Brain microvascular endothelial cell (primary cell): ENCODE data around the gene PRR27.

ENCODE experiments used
- DNase-seq: peaks from one replicate; pipeline ENCODE4 v3.0.0-alpha.2; 2020
- H3K27ac ChIP-seq: fragments of 250-450 bp; sonication (Bioruptor Pico); 2 replicates; pipeline ENCODE4 v1.5.1; 2020; ENCODE audit warnings: mild to moderate bottlenecking, moderate library complexity
- H3K27me3 ChIP-seq: fragments of 250-450 bp; sonication (Bioruptor Pico); replicated peaks from 2 replicates; pipeline ENCODE4 v1.5.1; 2020; ENCODE audit warnings: mild to moderate bottlenecking
- H3K36me3 ChIP-seq: fragments of 250-450 bp; sonication (Bioruptor Pico); replicated peaks from 2 replicates; pipeline ENCODE4 v1.5.1; 2020; ENCODE audit warnings: mild to moderate bottlenecking
- H3K4me3 ChIP-seq: 2 replicates; pipeline ENCODE4 v1.5.1; 2011; ENCODE audit warnings: low read depth, mild to moderate bottlenecking, control low read depth, low read length, moderate library complexity
- in situ Hi-C: cut with HindIII; loops from 2 replicates; pipeline ENCODE4 v1.10.0; 2017; ENCODE audit warnings: low sequenced_read_pairs, low pct_ligation_motif_present
- TF ChIP-seq, protein P1 (sequence below): IDR thresholded peaks from 2 replicates; pipeline ENCODE4 v1.5.1; 2011; ENCODE audit warnings: low read depth, mild to moderate bottlenecking, moderate library complexity, low read length, control low read depth, inconsistent platforms; ENCODE audit errors: missing control alignments

The PRR27 gene

DNA sequence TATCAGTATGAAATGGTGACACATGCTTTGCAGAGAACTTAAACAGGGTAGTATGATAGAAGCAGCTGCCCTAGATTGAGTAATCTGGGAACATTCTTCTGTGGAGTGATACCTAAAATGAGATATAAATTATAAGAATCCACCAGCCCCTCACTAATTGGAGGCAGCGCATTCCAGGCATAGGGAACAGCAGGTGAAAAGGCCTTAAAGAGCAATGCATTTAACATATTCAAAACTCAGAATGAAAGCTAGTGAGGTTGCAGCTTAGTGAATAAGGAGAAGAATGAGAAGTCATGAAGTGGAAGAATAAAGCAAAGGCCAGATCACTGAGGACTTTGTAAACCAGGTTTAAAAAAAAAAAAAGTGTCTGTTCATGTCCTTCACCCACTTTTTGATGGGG lies 36.5 kb downstream of the PRR27 start:
- in situ Hi-C loops, result no loop called here
- Histone ChIP-seq H3K4me3 (no peak overlapping the region), H3K27ac (no peak overlapping the region), H3K27me3 (no peaks in the 10 kb centered on the region), H3K36me3 (no peaks in the 10 kb centered on the region)
- DNase-seq, result no peak
- TF ChIP-seq, protein P1, sequence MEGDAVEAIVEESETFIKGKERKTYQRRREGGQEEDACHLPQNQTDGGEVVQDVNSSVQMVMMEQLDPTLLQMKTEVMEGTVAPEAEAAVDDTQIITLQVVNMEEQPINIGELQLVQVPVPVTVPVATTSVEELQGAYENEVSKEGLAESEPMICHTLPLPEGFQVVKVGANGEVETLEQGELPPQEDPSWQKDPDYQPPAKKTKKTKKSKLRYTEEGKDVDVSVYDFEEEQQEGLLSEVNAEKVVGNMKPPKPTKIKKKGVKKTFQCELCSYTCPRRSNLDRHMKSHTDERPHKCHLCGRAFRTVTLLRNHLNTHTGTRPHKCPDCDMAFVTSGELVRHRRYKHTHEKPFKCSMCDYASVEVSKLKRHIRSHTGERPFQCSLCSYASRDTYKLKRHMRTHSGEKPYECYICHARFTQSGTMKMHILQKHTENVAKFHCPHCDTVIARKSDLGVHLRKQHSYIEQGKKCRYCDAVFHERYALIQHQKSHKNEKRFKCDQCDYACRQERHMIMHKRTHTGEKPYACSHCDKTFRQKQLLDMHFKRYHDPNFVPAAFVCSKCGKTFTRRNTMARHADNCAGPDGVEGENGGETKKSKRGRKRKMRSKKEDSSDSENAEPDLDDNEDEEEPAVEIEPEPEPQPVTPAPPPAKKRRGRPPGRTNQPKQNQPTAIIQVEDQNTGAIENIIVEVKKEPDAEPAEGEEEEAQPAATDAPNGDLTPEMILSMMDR, result no peak

DNA sequence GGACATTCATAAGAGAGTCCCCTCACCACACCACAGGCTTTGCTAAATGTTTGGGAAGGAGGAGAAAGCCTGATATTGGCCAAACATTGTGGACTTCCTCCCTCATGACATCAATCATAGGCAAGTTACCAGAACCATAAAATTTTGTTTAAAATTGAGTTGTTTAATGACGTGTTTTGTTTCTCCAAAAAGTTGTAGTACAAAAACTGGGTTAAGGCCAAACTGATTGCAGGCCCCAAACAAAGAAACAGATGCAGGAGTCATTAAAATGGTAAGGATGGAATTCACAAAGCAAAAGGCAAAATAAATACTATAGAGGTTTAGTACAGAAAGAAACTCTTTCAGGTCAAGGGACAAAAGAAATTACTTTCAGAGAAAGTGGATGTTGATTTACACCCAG lies 37.6 kb downstream of the PRR27 start:
- no peak overlapping the region for H3K27ac ChIP-seq
- in situ Hi-C loops, result no loop called here
- TF ChIP-seq, protein P1, result no peak

DNA sequence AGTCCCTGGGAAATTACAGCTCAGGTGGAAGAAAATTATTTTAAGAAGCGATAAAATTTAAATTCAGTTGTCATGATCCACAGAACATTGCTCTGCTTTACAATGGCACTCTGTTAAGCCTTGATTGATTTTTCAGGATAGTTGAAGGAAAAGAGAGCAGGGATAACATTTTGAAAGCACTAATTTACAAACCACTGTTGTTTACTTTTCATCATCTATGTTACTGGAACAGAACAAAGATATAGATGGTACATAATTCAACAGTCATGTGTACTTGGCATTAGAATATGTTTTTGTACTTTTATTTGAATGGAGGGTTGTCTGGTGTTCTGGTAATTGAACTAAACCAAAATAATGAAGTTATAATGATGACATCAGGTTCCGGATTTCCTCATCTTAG lies 38.9 kb downstream of the PRR27 start:
- no peak overlapping the region for H3K27ac ChIP-seq
- no peak overlapping the region for H3K4me3 ChIP-seq
- no peak for DNase-seq
- H3K27me3 ChIP-seq, result no peaks in the 10 kb centered on the region
- H3K36me3 ChIP-seq, result no peaks in the 10 kb centered on the region
- TF ChIP-seq, protein P1, result no peak
- in situ Hi-C loops, result no loop called here

More for the DNA sequence above, 37.6 kb downstream of the PRR27 start:
- H3K4me3 ChIP-seq, result no peak overlapping the region
- no peak for DNase-seq
- H3K36me3 ChIP-seq, result no peaks in the 10 kb centered on the region
- H3K27me3 ChIP-seq, result no peaks in the 10 kb centered on the region

DNA sequence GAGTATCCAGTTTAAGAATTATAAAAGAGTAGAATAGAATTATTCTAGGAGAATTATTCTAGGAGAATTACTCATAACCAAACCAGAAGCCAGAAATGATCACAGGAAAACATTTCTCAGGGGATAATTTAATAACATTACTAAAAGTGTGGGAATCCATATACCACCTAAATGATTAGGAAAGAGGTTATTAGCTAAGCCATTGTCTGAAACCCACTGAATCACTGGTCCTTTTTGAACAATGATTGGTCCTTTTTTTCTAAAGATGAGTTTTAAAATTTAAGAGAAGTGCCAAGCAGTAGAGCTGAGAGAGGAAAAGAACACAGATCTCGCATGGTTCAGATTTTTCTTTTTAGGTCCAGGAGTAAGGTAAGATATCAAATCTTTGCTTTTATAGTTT lies 41.4 kb downstream of the PRR27 start, which contains the start of gene ODAM:
TSS of gene ODAM (plus strand) at position 301 of the 400 bp plus-strand sequence. CDS start 819 bp downstream, outside the sequence.
- TF ChIP-seq, protein P1, result no peak
- in situ Hi-C loops, result no loop called here
- no peak within 1 kb of the TSS for H3K27ac ChIP-seq
- no peak for DNase-seq
- no peaks in the 10 kb centered on the region for H3K36me3 ChIP-seq
- no peak within 1 kb of the TSS for H3K4me3 ChIP-seq
- no peaks in the 10 kb centered on the region for H3K27me3 ChIP-seq

DNA sequence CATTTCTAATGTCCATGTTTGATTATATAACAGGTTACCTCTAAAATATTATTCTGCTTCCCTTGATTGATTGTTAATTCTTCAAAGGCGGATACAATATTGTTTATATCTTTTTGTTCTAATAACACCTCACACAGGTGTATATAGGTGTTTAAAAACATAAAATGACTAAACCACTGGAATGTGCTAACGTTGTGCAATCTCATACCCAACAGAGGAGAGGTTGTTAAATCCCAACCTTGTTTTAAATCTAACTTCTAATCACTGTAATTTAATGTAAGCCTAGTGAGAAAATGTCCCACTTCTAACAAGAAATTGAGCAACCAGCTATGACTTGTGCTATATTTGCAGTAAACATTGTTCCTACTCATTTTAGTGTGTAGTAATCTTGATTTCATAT lies 42.8 kb downstream of the PRR27 start:
- Histone ChIP-seq H3K27me3 (no peaks in the 10 kb centered on the region), H3K27ac (no peak overlapping the region), H3K4me3 (no peak overlapping the region), H3K36me3 (no peaks in the 10 kb centered on the region)
- DNase-seq, result no peak
- TF ChIP-seq, protein P1, result no peak
- in situ Hi-C loops, result no loop called here

DNA sequence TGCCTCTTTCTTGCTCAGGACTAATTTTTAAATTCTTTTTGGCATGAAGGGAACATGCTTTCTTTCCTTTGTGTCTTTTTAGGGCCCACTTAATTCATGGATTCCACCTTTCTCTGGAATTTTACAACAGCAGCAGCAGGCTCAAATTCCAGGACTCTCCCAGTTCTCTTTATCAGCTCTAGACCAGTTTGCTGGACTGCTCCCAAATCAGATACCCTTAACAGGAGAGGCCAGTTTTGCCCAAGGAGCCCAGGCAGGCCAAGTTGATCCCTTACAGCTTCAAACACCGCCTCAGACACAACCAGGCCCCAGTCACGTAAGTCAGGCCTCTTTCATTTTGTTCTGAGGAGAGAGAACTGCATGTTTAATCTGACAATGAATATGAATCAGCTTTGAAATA lies 43.8 kb downstream of the PRR27 start:
- in situ Hi-C loops, result no loop called here
- DNase-seq, result no peak
- H3K27me3 ChIP-seq, result no peaks in the 10 kb centered on the region
- no peak overlapping the region for H3K27ac ChIP-seq
- H3K36me3 ChIP-seq, result no peaks in the 10 kb centered on the region
- H3K4me3 ChIP-seq, result no peak overlapping the region
- TF ChIP-seq, protein P1, result no peak
